GM08714 (cell line): ENCODE measurements around the gene LIF.

Source experiments
- H3K4me3 ChIP-seq: fragments of 200-500 bp; sonication (Bioruptor generic); 2 replicates; pipeline ENCODE4 v1.5.1; 2014; ENCODE audit warnings: mild to moderate bottlenecking, low read length, inconsistent platforms
- ZNF274 ChIP-seq: IDR thresholded peaks from 2 replicates; pipeline ENCODE4 v1.6.1; 2012; ENCODE audit warnings: mild to moderate bottlenecking, low read depth, low read length

The LIF gene

DNA sequence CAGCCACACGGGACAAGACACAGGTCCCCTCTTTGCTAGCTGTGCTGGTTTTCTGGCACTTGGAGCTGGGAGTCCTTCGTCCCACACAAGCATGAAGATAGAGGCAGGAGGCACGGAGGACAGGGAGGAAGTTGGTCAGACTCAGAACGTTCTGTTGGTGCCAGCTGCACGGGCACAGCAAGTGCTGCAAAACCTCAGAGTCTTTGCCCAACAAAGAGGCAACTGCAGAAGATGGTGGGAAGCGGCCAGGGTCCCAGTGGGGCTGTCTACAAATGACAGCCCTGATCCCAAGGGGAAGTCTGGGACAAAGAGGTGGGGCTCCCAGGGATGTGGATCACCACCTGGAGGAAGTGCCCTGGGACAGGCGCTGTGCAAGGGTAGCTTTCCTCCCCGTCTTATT lies 29.5 kb upstream of the LIF start:
- TF ChIP-seq ZNF274: no peak

DNA sequence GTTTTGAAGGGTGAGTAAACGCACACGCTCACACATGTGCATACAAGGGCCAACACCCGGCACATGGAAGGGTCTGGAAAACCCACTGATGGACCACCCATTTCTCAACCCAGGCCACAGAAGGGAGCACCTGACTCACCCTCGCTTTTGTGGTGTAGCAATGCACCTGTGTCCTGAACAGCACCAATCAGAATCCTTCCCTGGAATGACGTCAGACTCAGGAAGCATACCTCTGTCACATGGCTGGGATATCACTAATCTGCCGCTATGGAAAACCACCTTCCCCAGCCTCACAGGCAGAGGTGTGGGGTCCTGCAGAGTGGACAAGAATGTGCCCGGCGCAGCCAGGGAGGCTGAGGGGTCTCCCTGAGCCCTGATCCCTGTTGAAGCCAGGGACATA lies 29.1 kb upstream of the LIF start:
- TF ChIP-seq ZNF274: no peak
- H3K4me3 ChIP-seq: no peak overlapping the region

More for the DNA sequence above, 29.5 kb upstream of the LIF start:
- no peak overlapping the region for H3K4me3 ChIP-seq

DNA sequence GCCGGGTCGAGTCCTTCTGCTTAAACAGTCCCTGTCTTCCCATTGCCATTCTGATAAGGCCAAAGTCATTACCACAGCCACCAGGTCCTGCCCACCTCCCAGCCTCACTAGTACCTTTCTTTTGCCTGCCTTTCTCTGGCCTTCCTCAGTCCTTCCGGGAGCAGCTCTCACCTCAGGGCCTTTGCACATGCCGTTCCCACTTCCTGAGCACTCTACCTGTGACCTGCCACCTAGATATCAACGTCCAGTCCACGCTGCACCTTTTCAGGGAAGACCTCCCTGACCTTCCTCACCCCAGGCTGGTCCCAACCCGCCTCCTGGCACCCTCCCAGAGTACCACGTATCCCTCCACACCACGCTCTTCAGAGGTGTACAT lies 27.9 kb upstream of the LIF start:
- TF ChIP-seq ZNF274: no peak
- H3K4me3 ChIP-seq: no peak overlapping the region

DNA sequence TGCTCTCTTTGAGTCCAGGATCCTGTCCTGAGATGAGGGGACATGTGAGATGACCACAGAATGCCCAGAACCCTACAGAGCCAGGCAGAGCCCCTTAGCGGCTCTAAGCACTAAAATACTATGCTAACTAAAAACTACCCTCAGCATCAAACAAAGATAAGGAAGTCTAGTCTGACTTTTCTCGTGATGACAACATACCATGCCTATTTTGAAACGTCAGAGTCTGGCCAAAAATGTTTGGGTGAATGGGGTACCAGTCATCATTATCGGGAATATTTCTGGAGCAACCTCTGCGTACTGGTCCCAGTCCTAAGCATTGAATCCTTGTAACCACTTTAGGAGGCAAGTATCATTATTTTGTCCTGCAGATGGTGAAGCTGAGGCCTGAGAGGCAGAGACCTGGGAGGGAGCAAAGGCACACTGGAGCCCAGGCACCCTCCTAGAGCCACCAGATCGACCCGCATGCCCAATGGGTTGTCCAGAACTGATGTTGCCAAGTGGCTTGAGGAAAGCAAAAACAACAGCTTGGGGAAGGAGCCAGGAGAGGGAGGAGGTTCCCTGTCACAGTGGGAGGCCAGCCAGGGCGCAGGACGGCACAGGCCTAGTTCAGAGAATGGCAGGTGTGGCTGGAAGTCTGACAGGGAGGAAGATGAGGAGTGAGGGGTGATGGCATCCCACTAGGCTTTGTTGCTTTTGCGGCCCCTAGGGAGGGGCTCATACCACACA lies 27.3 kb upstream of the LIF start:
- TF ChIP-seq ZNF274: no peak
- H3K4me3 ChIP-seq: no peak overlapping the region

DNA sequence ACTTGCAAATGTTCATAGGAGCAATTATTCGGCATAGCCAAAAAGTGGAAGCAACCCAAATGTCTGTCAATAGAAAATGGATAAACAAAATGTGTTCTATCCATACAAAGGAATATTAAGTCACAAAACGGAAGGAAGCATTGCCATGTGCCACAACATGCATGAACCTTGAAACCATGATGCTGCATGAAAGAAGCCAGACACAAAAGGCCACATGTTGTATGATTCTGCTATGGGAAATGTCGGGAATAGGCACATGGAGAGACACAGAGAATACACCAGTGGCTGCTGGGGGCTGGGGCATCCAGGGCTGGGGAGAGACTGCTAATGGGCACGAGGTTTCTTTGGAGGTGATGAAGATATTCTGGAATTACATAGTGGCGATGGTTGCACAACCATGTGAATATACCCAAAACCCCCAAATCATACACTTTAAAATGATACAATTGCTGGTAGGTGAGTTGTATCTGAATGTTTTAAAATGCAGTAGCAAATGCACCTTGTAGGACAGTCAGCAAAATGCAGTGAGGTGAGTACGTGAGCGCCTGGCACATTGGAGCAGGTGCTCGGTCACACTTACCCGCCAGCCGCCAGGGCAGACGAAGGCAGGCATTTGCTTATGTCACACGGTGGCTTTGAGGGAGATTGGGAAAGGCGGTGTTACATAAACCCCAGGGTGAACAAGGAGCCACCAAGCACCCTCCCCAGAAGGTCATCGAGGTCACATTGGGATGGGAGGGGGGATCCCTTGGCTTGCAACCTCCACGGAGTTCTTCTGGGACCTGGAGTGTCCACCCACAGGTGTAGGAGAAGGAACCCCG lies 26.4 kb upstream of the LIF start:
- no peak for TF ChIP-seq ZNF274
- H3K4me3 ChIP-seq: no peak overlapping the region

DNA sequence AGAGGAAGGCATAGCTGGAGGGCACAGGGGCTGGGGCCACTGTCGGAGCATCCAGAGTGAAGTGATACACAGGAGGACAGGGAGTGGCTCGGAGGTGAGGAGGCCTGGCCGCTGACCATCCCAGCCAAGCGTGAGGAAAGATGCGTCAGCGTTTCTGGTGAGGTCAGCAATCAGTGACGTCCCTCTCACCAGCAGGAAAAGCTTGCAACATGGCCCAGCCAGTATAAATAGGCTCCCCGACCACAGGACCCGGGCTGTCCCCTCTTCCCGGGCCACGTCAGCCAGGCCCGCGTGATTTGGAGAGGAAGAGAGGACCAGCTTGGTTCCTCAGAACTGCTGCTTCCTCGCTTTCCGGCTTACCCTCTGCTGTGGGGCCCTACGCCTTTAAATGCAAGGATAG lies 24.3 kb upstream of the LIF start:
- TF ChIP-seq ZNF274: no peak
- no peak overlapping the region for H3K4me3 ChIP-seq

DNA sequence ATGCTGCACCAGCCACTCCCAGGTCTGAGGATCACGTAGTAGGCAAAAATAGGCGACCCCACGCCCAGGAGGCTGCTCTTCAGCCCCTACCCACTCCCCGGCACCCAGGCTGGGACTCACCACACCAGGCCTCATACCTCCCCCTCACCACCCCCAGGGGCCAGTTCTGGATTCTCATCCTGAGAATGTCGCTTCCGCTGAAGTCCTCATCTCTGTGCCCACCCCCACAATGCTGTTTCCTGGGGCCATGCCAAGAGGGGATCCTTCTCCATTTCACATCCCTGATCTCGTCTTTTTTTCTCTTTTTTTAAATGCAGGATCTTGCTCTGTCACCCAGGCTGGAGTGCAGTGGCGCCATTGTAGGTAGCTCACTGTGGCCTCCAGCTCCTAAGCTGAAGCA lies 21.8 kb upstream of the LIF start:
- H3K4me3 ChIP-seq: no peak overlapping the region
- no peak for TF ChIP-seq ZNF274

DNA sequence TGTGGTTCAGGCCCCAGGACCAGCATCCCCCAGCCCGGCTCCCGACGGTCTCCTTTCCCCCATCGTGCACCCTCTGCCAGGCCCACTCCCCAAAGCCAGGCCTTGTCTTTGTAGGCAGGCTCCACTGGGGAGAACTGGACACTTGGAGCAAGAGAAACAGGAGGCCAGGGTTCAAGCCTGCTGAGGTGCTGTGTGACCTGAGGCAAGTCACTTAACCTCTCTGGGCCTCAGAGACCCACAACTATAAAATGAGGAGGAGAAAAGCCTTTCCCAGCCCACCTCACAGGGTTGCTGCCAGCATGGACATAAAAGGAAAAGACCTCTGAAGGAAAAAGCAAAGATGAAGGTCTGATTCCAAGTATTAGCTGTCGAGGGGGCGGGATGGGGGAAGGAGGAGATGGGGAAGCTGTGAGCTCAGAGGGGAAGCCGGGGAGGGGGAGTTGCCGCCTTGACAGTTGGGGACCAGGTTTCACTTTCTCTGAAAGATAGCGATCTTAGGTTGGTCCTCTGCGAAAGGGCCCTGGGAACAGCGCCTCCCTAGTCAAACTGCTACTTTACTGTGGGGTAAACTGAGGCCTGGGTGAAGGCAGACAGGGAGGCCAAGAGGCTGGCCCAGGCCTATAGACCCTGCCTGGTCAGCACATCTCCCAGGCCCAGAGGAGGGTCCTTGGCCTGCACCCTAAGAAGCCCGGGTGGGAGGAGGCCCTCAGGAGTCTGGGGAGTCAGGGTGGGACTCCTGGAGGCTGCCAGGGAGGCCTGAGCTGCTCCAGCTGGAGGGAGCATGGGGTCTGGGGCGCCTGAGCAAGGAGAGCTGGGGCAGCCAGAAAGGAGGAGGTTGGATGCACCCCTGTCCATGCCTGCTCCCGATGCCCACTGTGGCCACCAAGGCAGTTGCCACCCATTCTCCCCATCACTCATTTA lies 21.1 kb upstream of the LIF start:
- H3K4me3 ChIP-seq: peak overlapping the region; percentile 84; the same call in 1 of the 2 replicates
- no peak for TF ChIP-seq ZNF274

DNA sequence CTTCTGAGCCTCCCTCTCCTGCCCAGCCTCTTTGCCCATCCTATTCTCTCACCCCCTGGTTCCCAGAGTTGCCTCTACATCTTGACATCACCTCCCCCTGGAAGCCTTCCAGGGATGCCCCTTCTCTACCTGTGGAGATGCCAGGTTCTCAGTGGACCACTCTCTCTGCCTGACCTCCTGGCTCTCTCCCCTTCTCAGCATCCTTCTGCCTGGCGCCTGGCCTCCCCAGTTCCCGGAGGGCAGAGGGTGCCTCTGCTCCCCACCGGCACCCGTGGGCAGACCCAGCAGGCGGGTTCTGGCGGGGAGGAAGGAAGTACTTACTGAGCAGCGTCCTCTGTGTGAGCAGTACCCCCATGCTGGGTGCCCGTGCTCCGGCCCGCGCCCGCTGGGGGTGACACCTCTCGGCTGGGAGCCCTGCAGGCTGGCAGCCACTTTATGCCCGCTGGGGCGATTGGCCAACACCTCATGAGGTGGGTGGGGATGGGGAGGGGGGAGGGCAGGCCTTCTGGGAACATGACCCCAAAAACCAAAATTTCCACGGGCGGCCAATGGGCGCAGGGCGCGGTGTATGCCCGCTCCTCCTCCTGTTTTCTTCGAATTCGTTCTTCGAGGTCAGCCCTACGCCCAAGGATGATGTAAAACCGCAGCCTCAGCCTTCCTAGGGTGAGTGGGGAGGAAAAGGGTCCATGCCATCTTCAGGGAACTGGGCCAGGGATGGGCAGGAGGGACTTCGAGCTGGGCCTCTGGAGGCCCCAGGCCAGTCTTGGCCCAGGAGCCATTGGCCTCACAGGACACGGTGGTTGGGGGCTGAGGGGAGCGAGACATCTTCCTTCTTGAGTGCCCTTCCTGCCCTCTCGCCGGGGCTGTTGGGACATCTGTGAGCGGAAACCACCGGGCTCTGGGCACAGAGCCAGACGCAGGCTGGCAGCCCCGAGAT lies 20.2 kb upstream of the LIF start, which contains the start of gene OSM:
TSS of gene OSM (minus strand) at position 407 of the 937 bp plus-strand sequence. CDS start at position 355, 52 bp downstream.
- H3K4me3 ChIP-seq: peak within 1 kb of the TSS; percentile 84
- TF ChIP-seq ZNF274: no peak

DNA sequence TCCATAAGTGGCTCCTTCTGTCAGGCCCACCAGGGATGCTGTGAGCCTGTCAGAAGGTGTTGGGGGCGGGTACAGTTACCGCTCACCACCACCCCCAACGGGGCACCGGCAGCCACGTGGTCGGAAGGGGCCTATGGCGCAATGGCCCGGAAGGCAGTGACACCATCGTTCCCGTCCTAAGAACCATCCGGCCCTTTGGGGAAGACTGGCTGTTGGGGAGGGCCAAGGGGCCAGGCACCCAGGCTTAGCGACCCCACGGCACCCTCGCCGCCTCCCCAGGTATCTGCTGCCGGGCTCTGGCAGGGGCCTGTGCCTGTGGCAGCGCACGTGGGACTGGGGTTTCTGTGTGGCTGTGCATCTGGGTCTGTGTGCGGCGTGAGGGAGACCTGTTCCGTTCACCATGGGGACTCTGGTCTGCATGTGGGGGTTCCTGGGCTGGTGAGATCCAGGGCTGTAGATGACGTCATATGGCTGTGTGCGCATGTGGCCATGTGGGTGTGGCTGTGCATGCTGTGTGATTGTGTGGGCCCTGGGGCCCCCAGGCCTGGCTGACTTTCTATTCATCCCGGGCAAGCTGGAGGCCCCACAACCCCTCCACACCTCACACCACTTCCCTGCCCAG lies 19.4 kb upstream of the LIF start:
- no peak for TF ChIP-seq ZNF274
- H3K4me3 ChIP-seq: peak overlapping the region; percentile 84

DNA sequence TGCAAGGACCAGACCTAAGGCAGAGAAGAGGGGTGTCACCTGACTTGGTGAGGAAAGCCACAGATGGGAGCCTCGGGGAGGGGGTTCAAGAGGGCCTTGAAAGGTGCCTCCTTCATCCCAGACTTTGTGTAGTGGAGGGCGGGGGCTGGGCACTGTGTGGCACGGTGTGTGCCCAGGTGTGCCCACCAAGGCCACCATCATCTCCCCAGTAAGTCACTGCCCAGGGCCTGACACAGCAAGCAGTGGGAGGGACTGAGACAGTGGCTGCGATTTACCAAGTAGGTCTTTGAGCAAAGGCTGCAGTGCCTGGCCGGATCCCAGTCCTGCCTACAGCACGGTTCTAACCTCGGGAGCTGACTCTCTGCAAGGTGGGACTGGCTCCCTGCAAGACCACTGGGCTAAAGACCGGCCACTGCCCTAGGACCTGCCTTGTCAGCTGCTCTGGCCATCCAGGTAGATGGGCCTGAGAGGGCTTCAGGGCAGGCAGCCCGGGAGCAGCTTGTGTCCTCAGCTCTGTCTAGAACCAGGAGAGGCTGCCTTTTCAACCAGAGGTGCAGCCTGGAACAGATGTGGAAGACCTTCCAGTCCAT lies 18.7 kb upstream of the LIF start:
- no peak overlapping the region for H3K4me3 ChIP-seq
- TF ChIP-seq ZNF274: no peak

DNA sequence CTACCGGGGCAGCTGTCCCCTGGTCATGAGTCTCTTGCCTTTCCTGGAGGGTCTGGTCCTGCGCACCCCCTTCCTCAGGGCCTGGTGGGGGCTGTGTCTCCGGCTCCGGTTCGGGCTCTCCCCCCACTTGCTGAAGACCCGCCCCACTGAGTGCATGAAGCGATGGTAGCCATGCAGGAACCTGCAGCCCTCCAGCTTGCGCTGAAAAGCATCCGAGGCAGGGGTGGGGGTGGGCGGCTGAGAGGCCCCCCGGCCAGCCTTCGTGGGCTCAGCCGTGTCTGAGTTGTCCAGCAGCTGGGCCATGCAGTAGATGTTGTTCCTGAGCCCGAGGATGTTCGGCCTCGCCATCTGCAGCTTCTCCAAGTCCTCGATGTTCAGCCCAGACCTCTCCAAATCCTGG lies 17.3 kb upstream of the LIF start:
- no peak overlapping the region for H3K4me3 ChIP-seq
- TF ChIP-seq ZNF274: no peak
